Tibial nerve (tissue), 4 donors: ENCODE measurements around the gene STARD10. TPM values are rescaled to one million over a fixed set of nuclear protein-coding genes. Genes with fewer than 3 reads are reported as not detected.

Experiments
- DNase-seq, 2 donors: peaks; one replicate each; pipeline ENCODE4 v3.0.0-alpha.2; 2019; ENCODE audit warnings: low spot score in 2 of 2
- H3K27ac ChIP-seq, 4 donors: fragments of 200-600 bp; sonication (generic) in 3 of 4; one replicate each; pipeline ENCODE4 v1.5.1; 2017 to 2019; ENCODE audit warnings: mild to moderate bottlenecking in 1 of 4
- H3K27me3 ChIP-seq, 2 donors: fragments of 200-600 bp; sonication (generic) in 1 of 2; one replicate each; pipeline versions ENCODE4 v1.5.1 to v1.6.0; 2017 to 2019
- H3K36me3 ChIP-seq, 3 donors: fragments of 200-600 bp; sonication (generic); one replicate each; pipeline ENCODE4 v1.5.1; 2018 to 2019
- H3K4me1 ChIP-seq, 4 donors: fragments of 200-600 bp; sonication (generic) in 3 of 4; one replicate each; pipeline ENCODE4 v1.5.1; 2017 to 2019
- H3K4me3 ChIP-seq, 4 donors: fragments of 200-600 bp; sonication (generic) in 3 of 4; one replicate each; pipeline ENCODE4 v1.5.1; 2017 to 2019; ENCODE audit warnings: mild to moderate bottlenecking in 1 of 4, moderate library complexity in 1 of 4
- H3K9me3 ChIP-seq, 4 donors: fragments of 200-600 bp; sonication (generic) in 3 of 4; one replicate each; pipeline ENCODE4 v1.5.1; 2017 to 2019
- CTCF ChIP-seq, 5 experiments: fragments of 200-600 bp in 3 of 5; fragments of 450-650 bp in 2 of 5; sonication (generic) in 3 of 5; IDR thresholded peaks; one replicate each; pipeline ENCODE4 v1.5.1; 2016 to 2019; ENCODE audit warnings: antibody characterized with exemption in 5 of 5, mild to moderate bottlenecking in 3 of 5, moderate library complexity in 2 of 5
- EP300 ChIP-seq, 2 donors: sonication (generic); formaldehyde crosslinking; IDR thresholded peaks; one replicate each; pipeline ENCODE4 v1.6.1; 2017; ENCODE audit warnings: antibody characterized with exemption in 2 of 2, mild to moderate bottlenecking in 1 of 2
- POLR2A ChIP-seq, 2 donors: fragments of 450-650 bp; IDR thresholded peaks; one replicate each; pipeline ENCODE4 v1.6.1; 2017; ENCODE audit warnings: antibody characterized with exemption in 2 of 2, mild to moderate bottlenecking in 2 of 2, moderate library complexity in 2 of 2
- WGBS, 2 donors: methylation state at CpG; one replicate each; pipeline ENCODE4 v1.1.5; 2018; 5-methylcytosine and 5-hydroxymethylcytosine counted together
- total RNA-seq, 4 donors: library from RNA; depleted of rRNA; stranded (reverse); fragments of >200 nt; gene quantifications; one replicate each; pipeline ENCODE4 v1.1.0, GENCODE V29; 2016

Gene STARD10
- total RNA-seq, 4 donors from 2014 or later: 19.4 to 31.5 (median 23.7) TPM

GRCh38 chr11:72741849-72742512, 51.9 kb downstream of the STARD10 start:
- H3K4me3 ChIP-seq: no peak overlapping the region
- no peaks in the 10 kb centered on the region for H3K27me3 ChIP-seq
- DNase-seq: no peak
- H3K4me1 ChIP-seq: peaks cover 0 to 87% (median 55%) of the 10 kb centered on the region in 4 donors
- no peaks in the 10 kb centered on the region for H3K9me3 ChIP-seq
- 44 to 53% methylated on average over 7 of the region's 7 CpGs for WGBS, 2 donors
- TF ChIP-seq EP300 (IDR thresholded peaks at IDR 0.05): no peak
- no peak for TF ChIP-seq POLR2A (IDR thresholded peaks at IDR 0.05)
- no peak for TF ChIP-seq CTCF (IDR thresholded peaks at IDR 0.05)
- no peaks in the 10 kb centered on the region for H3K36me3 ChIP-seq
- H3K27ac ChIP-seq: peak overlapping the region in 3 of 4 donors; percentile 72 to 77 (median 74)

- H3K4me1 ChIP-seq: peaks cover 0 to 87% (median 57%) of the 10 kb centered on the region in 4 donors
Observed at GRCh38 chr11:72741429-72741833, 52.4 kb downstream of the STARD10 start.

GRCh38 chr11:72740562-72741428, 53.1 kb downstream of the STARD10 start:
- Histone ChIP-seq H3K27ac (peak overlapping the region in 3 of 4 donors; percentile 72 to 77 (median 74)), H3K36me3 (no peaks in the 10 kb centered on the region), H3K27me3 (no peaks in the 10 kb centered on the region), H3K4me1 (peaks cover 0 to 87% (median 60%) of the 10 kb centered on the region in 4 donors), H3K4me3 (no peak overlapping the region), H3K9me3 (no peaks in the 10 kb centered on the region)
- 60 to 61% methylated on average over 9 to 10 of the region's 10 CpGs for WGBS, 2 donors
- no peak for TF ChIP-seq POLR2A (IDR thresholded peaks at IDR 0.05)
- no peak for TF ChIP-seq EP300 (IDR thresholded peaks at IDR 0.05)
- no peak for TF ChIP-seq CTCF (IDR thresholded peaks at IDR 0.05)
- DNase-seq: no peak

More at GRCh38 chr11:72741429-72741833, 52.4 kb downstream of the STARD10 start:
- no peak overlapping the region for H3K4me3 ChIP-seq
- H3K36me3 ChIP-seq: no peaks in the 10 kb centered on the region
- no peak for DNase-seq
- H3K27me3 ChIP-seq: no peaks in the 10 kb centered on the region
- 56 to 66% methylated on average over 7 to 8 of the region's 8 CpGs for WGBS, 2 donors
- no peak for TF ChIP-seq POLR2A (IDR thresholded peaks at IDR 0.05)
- TF ChIP-seq CTCF (IDR thresholded peaks at IDR 0.05): no peak
- TF ChIP-seq EP300 (IDR thresholded peaks at IDR 0.05): no peak
- H3K9me3 ChIP-seq: no peaks in the 10 kb centered on the region
- peak overlapping the region in 3 of 4 donors; percentile 72 to 77 (median 74) for H3K27ac ChIP-seq

GRCh38 chr11:72740060-72740424, 53.8 kb downstream of the STARD10 start:
- 86 to 93% methylated on average over 2 of the region's 2 CpGs for WGBS, 2 donors
- peaks cover 0 to 86% (median 62%) of the 10 kb centered on the region in 4 donors for H3K4me1 ChIP-seq

More at GRCh38 chr11:72740060-72740424, 53.8 kb downstream of the STARD10 start:
- no peak overlapping the region for H3K4me3 ChIP-seq
- TF ChIP-seq EP300 (IDR thresholded peaks at IDR 0.05) (no peak), POLR2A (IDR thresholded peaks at IDR 0.05) (no peak), CTCF (IDR thresholded peaks at IDR 0.05) (no peak)
- H3K9me3 ChIP-seq: no peaks in the 10 kb centered on the region
- H3K27me3 ChIP-seq: no peaks in the 10 kb centered on the region
- H3K27ac ChIP-seq: peak overlapping the region in 3 of 4 donors; percentile 64 to 81 (median 76)
- no peak for DNase-seq
- H3K36me3 ChIP-seq: no peaks in the 10 kb centered on the region
